LNCAP (cell line): Measurements from ENCODE around the gene KRTAP1-5.
"Not testable (repeated sequence)": the region's sequence is repeated elsewhere in the genome, so short reads cannot be mapped to it uniquely, and the experiment has no call there.

ENCODE experiments used
- CTCF ChIP-seq: fragments of 450-650 bp; IDR thresholded peaks from 2 replicates; pipeline ENCODE4 v1.5.1; 2017; ENCODE audit warnings: mild to moderate bottlenecking

Gene KRTAP1-5

GRCh38 chr17:41034346-41034935 is 7.4 kb upstream of the KRTAP1-5 start, which contains the start of gene KRTAP1-3:
Gene KRTAP1-3 (minus strand): TSS chr17:41034874. CDS start chr17:41034821, 53 bp downstream.
- not testable (repeated sequence) for TF ChIP-seq CTCF

- TF ChIP-seq CTCF, result no peak
Measured at GRCh38 chr17:41029633-41030245, 2.7 kb upstream of the KRTAP1-5 start, which contains the start of gene KRTAP1-4. Gene KRTAP1-4 (minus strand): TSS chr17:41030195. CDS start chr17:41030078, 117 bp downstream.

- TF ChIP-seq CTCF, result no peak
Measured at GRCh38 chr17:41024697-41025096, 2.3 kb downstream of the KRTAP1-5 start.

- TF ChIP-seq CTCF, result no peak
Measured at GRCh38 chr17:41020336-41020735, 6.7 kb downstream of the KRTAP1-5 start.

GRCh38 chr17:41019415-41019814 is 7.6 kb downstream of the KRTAP1-5 start:
- TF ChIP-seq CTCF, result no peak

GRCh38 chr17:41018541-41018940 is 8.5 kb downstream of the KRTAP1-5 start:
- TF ChIP-seq CTCF, result no peak

GRCh38 chr17:41016578-41017215 is 10.3 kb downstream of the KRTAP1-5 start:
- no peak for TF ChIP-seq CTCF
